GM21528 (cell line): ENCODE data around the gene SLC26A6.

Experiments
- ATAC-seq: cut with Tn5 transposase; IDR thresholded peaks from one replicate; pipeline ENCODE4 v1.9.1; 2021; ENCODE audit warnings: mild to moderate bottlenecking, moderate library complexity; ENCODE audit not compliant: unreplicated experiment, low FRiP score

SLC26A6 gene, protein sequence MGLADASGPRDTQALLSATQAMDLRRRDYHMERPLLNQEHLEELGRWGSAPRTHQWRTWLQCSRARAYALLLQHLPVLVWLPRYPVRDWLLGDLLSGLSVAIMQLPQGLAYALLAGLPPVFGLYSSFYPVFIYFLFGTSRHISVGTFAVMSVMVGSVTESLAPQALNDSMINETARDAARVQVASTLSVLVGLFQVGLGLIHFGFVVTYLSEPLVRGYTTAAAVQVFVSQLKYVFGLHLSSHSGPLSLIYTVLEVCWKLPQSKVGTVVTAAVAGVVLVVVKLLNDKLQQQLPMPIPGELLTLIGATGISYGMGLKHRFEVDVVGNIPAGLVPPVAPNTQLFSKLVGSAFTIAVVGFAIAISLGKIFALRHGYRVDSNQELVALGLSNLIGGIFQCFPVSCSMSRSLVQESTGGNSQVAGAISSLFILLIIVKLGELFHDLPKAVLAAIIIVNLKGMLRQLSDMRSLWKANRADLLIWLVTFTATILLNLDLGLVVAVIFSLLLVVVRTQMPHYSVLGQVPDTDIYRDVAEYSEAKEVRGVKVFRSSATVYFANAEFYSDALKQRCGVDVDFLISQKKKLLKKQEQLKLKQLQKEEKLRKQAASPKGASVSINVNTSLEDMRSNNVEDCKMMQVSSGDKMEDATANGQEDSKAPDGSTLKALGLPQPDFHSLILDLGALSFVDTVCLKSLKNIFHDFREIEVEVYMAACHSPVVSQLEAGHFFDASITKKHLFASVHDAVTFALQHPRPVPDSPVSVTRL

DNA sequence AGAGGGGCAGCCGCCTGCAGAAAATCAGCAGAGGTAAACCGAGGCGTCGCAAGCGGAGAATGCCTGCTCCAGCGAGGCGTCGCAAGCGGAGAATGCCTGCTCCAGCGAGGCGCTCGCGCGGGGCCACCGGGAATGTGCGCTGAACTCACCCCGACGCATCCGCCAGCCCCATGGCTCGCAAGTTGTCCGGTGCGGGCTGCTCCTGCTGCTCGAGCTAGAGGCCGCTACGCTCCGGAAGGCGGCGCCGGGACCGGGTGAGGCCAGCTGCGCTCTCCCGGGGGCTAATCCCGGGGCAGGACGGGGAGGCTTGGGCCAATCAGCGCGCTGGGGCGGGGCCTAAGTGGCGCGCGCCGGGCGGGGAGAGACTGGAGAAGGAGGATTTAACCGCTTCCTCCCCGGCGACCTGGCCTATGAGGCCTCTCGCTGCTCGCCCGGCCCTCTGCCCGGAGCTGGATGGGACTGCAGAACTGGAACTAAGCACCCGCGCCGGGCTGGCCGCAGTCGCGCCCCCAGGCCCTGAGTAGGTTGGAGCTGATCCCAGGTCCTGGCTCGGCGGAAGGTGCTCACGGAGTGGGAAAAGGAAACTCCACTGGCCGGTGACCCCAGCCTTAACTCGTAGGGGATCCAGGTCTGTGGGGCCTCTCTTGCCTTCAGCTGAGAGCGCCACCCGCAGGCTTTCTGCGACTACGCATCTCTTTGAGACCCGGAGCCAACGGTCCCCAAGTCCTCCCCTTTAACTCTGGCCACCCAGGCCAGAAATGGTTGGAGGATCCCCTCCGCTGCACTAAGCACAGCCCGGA, at the start of gene SLC26A6:
Gene SLC26A6, minus strand, starts transcription at position 240 of the 800 bp plus-strand sequence. Its CDS starts 68 bp downstream, at position 172.
- ATAC-seq, result peak; percentile 84

DNA sequence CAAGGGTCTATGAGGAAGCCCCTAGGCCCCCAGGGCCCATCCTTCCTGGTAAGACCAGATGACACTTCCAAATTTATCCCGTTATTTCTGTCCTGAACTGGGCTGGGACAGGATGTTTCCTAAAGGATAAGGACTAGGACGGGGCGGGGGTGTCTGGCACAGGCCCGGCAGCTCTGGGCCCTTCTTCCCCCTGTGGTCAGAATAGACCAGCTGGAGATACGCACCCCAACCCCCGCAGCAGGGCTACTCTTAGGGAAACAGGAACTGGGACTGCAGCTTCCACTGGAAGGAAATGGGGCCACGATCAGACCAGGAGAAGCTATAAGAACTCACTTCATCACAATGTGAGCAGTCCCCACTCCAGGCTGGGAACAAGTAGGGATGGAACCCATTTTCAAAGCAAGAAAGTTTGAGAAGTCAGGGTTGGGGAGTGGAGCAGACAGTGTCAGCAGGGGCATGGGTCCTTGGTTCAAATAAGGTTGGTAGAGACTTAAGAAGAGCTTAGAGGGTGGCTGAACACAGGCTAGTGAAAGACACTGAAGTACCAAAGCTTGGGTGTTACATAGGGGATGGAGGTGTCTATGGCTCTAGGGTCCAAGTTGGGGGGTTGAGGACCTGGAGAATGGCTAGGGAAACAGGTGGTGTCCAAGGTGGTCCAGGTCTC, 49.4 kb upstream of the SLC26A6 start:
- no peak for ATAC-seq

DNA sequence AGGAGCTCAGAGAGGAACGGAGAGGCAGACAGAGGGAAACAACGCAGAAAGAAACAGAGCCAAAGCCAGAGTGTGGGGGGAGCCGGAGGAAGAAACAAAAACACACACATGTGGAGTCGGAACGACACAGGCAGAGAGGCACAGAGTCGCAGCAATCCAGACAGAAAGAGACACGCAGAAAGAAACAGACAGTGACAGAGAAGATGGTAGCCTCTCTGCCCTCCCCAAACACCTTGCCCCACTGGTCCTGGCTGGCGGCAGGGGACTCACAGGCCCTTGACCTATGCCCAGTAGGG, 48.7 kb upstream of the SLC26A6 start:
- no peak for ATAC-seq

DNA sequence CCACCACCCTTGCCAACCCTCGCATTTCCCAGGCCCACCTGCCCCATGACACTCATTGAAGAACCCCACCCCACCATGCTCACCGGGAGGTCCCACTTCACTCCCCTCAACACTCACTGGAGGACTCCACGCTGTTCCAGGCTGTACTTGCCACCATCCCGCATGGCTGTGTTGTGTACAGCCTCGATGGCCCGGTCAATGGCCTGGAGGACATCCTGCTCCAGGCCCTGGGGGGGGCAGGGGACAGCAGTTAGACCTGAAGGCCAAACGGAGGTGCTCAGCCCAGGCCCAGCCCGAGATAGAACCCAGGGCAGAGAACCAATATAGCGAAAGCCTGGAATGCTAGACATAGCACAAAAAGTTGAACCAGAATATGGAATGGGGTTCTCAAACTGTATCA, 47.5 kb upstream of the SLC26A6 start:
- ATAC-seq, result no peak

DNA sequence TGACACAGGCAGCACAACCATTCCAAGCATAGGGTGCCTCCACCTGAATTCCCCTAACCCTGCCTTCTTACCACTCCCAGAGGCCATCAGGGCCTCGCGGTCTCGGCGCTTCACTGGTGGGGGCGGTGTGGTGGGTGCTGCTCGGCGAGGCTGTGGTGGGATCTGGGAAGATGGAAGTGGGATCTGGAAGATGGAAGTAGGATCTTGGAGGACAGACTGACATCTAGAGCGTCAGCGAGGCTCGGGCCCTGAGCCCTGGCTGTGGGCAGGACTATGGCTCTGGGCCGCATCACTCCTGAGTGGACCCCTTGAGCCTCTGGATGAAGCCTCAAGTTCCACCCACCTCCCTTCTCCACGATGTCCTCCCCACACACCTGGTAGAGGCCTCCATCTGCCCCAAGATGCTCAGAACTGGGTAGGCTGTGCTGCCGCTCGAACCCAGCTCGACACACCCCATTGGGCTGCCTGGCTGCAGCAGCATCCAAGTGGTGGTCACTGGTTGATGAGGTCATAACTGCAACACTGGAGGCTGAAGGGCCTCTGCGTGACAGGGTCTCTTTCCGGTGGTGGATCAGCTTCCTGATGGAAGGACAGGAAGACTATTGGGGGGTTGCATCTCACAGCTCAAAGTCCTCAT, 46.8 kb upstream of the SLC26A6 start:
- no peak for ATAC-seq

DNA sequence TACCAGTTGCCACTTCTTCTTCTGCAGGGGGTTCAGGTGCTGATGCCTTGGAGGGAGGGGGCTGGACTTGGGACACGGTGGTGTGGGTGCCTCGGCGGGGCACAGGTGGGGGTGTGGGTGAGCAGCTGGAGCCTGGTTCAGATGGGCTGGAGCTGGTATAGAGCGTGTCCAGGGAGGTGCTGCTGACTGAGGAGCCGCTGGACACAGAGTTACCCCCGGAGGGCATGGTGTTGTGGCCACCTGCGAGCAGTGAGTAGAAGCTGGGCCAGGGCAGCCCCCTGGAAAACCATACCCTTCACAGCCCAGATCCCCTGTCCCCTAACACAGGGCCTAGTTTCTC, 46.2 kb upstream of the SLC26A6 start:
- ATAC-seq, result no peak

DNA sequence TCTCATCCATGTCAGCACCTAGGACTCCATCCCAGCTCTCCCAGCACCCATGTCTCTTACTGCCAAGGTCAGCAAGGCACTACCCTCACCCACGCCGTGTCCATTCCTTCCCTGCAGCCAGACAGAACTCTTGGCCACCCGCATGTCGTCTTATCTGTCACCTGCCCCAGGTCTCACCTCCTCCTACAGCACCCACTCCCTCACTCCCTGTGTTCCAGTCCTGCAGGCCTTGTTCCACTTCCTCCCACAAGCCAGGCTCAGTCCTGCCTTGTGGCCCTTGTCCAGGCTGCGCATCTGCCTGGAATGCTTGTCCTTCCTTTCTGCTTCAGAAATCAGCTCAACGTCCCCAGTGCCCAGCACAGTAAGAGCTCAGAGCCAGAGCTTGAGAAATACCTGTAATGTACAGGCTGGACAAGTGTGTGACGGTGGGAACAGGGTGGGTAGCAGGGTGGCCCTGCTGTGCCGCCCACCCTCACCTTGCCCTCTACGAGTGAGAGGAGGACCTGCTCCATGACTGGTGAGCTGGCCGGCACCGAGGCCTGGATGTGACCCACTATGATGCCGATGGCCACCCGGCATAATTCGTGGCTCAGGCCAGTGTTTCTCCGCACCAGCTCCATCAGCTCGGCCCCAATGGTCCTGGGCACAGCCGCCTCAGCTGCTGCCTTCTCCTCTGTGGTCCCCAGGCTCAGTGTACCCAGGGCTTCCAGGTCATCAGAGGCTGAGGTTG, 45.7 kb upstream of the SLC26A6 start:
- no peak for ATAC-seq

DNA sequence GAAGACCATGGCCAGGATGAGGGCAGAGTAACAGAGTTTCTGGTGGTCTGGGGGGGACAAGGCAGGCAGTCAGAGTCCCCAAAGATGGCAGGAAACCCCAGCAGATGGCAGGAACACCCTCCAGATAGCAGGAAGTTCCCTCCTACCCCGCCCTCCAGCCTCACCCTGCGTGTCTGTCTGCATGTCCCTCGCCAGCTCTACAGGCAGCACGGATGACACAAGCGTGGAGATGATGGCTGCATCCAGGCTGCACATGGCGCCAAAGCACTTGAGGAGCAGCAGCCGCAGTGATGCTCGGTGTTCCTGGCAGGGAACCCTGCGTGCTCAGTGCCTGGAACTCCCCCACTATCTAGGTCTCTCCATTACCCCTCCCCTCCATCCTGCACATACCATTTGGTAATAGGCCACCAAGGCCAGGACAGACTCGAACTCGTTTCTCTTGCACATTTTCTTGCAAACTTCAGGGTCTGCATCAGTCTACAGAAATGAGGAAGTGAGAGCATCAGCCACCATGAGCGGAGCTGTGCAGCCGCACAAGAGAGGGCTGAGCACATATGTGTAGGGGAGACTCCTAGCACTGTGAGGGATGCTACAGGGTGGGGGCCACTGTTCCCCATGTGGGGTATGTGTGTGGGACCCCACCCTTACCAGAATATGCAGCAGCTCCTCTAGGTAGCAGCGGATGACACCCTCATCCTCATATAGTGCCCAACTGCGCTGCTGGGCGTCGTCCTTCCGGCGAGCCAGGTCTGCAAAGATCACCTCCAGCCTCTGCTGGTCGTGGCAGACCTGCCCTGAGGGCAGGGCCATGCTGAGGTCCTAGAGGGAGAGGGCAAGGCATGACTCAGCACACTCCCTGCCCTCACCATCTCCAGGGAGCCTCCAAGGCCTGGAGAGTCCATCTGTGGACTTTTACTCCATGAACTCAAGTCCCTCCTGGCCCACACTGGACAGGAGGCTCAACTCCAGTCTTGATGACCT, 44.4 kb upstream of the SLC26A6 start:
- ATAC-seq, result no peak

DNA sequence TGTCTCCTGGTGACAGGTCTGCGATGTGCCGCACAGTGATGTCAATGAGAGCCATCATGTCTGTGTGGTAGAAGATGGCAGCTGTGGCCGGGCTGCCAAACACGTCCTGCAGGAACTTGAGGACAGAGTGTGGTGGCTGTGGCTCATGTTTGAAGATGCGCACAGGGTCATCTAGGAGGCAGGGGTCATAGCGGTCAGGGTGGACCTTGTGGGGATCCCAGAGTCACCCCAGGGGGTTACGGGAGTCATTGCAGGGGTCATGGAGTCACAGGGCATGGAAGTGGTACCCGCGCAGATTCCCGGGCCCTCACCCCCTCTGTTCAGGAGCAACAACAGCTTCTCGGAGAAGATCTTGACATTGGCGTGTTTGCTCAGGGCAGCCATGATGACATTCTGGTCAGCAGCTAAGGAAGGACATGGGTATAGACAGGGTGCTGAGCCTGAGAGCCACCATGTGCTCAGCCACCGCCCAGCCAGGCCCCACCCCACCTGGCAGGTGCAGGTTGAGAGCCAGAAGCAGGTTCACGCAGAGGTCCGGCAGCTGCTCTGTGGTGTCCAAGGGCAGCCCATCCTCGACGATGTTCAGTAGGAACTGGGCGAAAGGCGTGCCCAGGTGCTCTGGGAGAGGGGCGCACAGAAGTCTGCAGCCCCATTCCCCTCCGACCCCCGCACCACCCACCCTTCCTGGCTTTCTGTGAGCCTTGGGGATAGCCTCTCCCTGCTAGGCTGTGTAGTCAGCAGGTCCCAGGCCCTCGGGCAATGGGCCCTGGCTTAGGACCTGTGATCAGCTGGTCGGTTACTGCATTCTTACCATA, 43.5 kb upstream of the SLC26A6 start:
- ATAC-seq, result no peak

DNA sequence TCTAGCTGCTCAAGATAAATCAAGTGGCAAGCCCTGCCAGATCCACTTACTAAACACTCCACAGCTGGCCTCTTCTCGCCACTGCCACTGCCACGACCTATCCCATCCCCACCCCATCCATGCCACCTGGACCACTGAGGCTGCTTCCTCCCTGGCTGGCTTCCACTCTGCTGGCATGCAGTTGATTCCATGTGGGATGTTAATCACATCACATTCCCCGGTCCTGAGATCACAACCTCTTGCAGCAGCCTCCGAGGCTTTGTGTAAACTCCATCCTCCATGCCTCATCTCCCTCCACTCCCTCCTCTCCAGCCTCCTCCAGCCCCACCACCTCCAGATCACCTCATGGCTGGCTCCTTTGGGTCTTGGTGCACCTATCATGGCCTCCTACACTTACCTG, 42.8 kb upstream of the SLC26A6 start:
- no peak for ATAC-seq

DNA sequence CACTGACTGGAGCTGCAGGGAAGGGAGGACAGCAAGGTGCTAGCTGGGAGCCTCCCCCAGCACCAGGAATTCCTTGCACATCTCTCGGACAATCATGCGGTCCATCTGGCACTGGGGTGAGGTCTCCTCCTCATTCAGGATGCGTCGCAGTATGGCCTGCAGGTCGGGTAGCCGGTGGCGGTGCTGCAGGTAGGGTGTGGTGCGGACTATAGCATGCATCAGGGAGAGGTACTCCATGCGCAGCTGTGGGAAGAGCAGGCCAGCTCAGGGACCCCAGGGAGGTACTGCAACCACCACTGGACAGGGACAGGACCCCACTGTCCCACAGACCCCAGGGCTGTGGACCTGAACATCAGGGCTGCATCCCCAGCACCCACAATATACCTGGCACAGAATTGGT, 39.2 kb upstream of the SLC26A6 start:
- no peak for ATAC-seq

DNA sequence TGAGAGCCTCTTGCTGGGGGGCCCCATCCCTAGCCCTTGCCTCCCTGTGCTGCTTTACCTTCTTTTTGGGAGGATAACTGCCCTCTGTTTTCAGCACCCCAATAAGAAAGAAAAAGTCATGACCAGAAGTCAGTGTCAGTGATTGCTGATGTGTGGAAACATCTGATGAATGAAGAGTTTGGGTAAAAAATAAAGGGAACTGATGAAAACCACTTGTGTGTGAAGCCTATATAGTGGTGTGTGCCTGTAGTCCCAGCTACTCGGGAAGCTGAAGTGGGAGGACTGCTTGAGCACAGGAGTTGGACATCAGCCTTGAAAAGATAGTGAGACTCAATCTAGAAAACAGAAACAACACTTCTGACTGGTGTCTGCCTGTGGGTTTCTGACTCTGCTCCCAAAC, 37.3 kb upstream of the SLC26A6 start:
- ATAC-seq, result no peak

DNA sequence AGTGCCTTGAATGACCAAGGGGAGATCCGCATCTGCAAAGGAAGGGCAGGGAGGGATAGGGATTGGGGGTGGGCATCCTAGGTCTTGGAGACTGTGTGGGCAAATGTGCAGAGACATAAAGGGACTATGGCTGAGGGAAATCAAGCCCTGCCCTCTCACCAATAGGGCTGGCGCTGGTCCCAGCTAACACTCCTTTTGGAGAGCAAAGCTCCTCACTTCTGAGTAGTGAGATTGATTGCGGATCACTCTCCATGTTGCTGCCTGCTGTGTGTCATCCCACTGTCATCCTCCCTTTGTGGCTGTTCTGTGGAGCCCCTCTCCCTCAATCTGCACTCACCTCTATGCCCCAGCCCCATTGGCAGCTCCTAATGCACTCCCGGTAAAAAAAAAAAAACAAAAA, 29.7 kb upstream of the SLC26A6 start:
- ATAC-seq, result no peak

DNA sequence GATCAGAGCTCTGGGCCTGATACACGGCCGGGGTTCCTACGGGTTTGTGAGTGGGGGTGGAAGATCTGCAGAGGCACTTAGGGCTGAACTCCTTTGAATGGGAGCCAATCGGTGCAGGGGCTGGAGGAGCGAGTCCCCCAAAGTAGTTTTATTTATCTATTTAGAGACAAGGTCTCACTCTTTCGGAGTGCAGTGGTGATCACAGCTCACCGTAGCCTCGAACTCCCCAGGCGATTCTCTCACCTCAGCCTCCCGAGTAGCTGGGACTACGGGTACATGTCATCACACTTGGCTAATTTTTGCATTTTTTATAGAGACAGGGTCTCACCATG, 29.0 kb upstream of the SLC26A6 start:
- no peak for ATAC-seq

DNA sequence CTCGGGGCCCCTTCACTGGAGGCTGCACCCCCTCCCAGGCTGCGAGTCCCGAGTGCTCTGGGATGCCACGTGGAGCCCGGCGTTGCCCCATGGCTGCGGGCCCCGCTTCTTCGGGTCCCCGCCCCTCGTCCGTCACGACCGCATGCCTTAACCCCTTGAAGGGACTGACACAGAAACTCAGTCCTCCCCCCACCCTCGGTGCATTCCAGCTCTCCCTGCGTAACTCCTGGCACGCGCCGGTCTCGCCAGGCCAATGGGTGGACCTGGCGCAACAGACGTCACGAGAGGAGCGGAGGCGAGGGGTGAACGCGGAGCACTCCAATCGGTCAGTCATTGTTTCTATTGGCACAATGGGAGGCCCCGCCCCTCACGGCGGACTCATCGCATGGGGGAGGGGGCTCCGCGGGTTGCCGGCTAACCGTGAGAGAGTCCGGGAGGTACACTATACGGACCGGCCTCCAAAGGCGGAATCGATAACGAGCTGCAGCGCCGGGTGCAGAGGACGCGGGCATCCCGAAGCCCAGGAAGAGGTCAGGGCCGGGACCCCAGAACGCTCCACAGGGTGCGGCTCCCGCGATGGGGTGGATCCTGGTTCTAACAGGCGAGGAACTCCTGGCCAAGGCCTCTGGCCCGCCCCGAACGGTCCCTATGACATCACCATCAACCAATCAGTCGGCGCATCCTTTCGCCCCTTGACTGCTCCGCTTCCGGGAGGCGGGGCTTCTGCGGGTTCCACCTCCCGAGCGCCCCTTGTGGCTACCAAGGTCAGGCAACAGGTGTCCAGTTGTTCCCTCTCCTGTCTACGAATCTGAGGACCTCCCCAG, 28.4 kb upstream of the SLC26A6 start:
- peak; percentile 82 for ATAC-seq

DNA sequence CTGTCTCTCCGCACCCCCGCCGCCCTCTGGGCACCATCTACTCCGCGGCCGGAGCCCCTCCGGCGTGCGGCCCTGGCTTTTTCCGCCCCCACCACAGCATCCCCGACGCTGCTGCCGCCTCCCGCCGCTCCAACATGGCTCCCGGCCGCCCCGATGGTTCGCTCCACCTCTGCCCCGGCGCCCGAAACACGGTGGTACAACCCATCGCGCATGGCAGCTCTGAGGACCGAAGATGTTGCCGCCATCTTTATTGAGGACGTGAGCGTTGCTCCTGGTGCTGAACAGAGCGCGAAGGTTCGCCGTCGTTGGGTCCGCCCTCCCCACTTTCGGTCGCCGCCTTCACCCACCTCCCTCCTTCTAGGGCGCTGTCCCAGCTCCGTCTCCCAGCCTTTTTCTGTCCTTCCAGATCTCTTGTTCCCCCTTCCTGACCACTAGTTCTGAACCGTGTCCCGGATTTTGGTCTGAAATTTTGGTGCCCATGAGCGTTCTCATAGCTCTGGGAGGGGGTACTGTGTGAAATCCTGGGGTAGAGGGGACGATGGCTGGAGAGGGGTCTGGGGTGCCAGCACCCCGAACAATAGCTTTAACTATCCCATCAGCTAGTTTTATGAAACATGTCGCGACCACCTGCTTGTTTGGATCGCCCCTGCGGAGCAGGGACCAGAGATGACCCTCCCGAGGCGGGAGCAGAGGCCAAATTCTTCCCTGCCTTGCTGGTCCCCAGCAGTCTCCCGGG, 27.7 kb upstream of the SLC26A6 start, which contains the start of gene CELSR3:
Gene CELSR3, minus strand, starts transcription at position 134 of the 736 bp plus-strand sequence. CDS start 252 bp downstream, outside the sequence.
- no peak for ATAC-seq
